IPS-NIHi7 (cell line): Measurements from ENCODE around the gene ADAMTS17.
A peak's percentile ranks its signal among the peaks of the same experiment; 100 is the strongest.

ENCODE experiments used
- DNase-seq: peaks from one replicate; pipeline ENCODE4 v3.0.0; 2012; ENCODE audit warnings: mixed read lengths; ENCODE audit errors: extremely low spot score

Gene ADAMTS17

GRCh38 chr15:100134586-100134985, 207.2 kb downstream of the ADAMTS17 start:
- no peak for DNase-seq

GRCh38 chr15:100134089-100134583, 207.6 kb downstream of the ADAMTS17 start:
- DNase-seq: no peak

GRCh38 chr15:100133001-100133400, 208.8 kb downstream of the ADAMTS17 start:
- DNase-seq: peak; percentile 62

GRCh38 chr15:100132309-100132708, 209.5 kb downstream of the ADAMTS17 start:
- DNase-seq: no peak

GRCh38 chr15:100131321-100132224, 210.2 kb downstream of the ADAMTS17 start:
- DNase-seq: peak; percentile 60

- DNase-seq: no peak
Measured at GRCh38 chr15:100129677-100130076, 212.1 kb downstream of the ADAMTS17 start.

- DNase-seq: no peak
Measured at GRCh38 chr15:100125401-100126191, 216.2 kb downstream of the ADAMTS17 start.

- no peak for DNase-seq
Measured at GRCh38 chr15:100124936-100125335, 216.8 kb downstream of the ADAMTS17 start.

GRCh38 chr15:100124361-100124760, 217.4 kb downstream of the ADAMTS17 start:
- DNase-seq: no peak

GRCh38 chr15:100123611-100124010, 218.2 kb downstream of the ADAMTS17 start:
- no peak for DNase-seq

- DNase-seq: no peak
Measured at GRCh38 chr15:100121285-100121684, 220.5 kb downstream of the ADAMTS17 start.

- no peak for DNase-seq
Measured at GRCh38 chr15:100120111-100120510, 221.7 kb downstream of the ADAMTS17 start.

GRCh38 chr15:100118546-100118945, 223.2 kb downstream of the ADAMTS17 start:
- no peak for DNase-seq

GRCh38 chr15:100116416-100117190, 225.2 kb downstream of the ADAMTS17 start:
- no peak for DNase-seq

- no peak for DNase-seq
Measured at GRCh38 chr15:100115711-100116090, 226.1 kb downstream of the ADAMTS17 start.

- no peak for DNase-seq
Measured at GRCh38 chr15:100115066-100115710, 226.6 kb downstream of the ADAMTS17 start.

GRCh38 chr15:100114571-100114970, 227.2 kb downstream of the ADAMTS17 start:
- DNase-seq: peak; percentile 49

GRCh38 chr15:100114100-100114499, 227.7 kb downstream of the ADAMTS17 start:
- DNase-seq: no peak

GRCh38 chr15:100113351-100114080, 228.3 kb downstream of the ADAMTS17 start:
- DNase-seq: no peak

- DNase-seq: no peak
Measured at GRCh38 chr15:100112636-100113305, 229.0 kb downstream of the ADAMTS17 start.
